ENCODE results near the gene KHDRBS1. TPM values are rescaled to one million over a fixed set of nuclear protein-coding genes. Genes with fewer than 3 reads are reported as not detected.

Gene KHDRBS1
- total RNA-seq, 1 experiment from 2014 or later, result 161 TPM

DNA sequence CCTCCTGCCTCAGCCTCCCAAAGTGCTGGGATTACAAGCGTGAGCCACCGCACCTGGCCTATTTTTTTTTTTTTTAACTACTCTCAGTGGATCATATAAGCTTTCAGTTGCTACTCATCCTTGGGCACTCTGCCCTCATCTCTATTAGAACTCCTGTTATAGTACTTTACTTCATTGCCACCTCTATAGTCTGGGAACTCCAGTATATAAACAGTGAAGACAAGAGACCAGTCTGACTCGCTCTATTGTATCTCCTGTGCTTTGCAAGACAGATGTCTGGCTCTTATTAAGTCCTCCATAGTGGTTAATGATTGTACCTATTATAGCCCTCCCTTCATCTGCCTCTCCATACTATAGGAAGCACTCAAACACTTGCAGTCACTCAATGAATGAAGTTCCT is 15.1 kb downstream of the KHDRBS1 start:
- CTCF ChIA-PET, result interaction anchor here (0.7 kb wide), 1 partner anchor 71 kb away, joined by 3 read pairs; no protein-coding TSS in a partner anchor

DNA sequence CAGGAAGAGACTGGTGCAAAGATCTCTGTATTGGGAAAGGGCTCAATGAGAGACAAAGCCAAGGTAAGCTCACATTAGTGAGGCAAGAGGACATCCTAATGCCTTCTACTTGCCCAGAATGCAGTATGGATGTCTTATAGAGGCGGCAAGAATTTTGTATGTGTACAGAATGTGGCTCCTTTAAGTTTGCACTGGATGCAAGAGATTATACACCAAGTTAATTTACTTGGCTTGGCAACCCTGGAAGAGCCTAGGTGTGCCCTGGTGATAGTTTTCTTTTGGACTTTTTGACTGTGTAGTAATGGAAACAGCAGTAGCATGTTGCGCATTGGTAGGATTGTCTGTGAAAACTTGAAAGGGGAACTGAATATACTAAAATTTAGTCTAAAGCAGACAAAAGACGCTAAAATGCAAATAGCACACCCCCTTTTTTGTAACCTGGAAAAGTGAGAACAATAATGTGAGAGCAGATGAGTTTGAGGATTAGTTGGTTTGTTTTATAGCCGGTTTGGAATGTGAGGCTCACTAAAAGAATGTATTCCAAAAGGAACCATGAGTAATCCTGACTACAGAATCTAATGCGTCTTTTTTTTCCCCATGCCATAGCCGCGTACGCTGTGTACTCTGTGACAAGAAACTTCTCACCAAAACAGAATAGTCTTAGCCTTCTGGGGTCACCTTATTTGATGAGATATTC is 18.1 kb downstream of the KHDRBS1 start:
- Histone ChIP-seq H3F3A (ENCODE audit: insufficient read depth, low read depth) (peaks cover 35% of the 10 kb centered on the region; the same call in 1 of the 2 replicates), H3K4me2 (no peak overlapping the region), H3K36me3 (ENCODE audit: low read depth) (peaks cover 50% of the 10 kb centered on the region), H3K4me3 (no peak overlapping the region), H4K20me1 (ENCODE audit: insufficient read depth) (peaks cover 96% of the 10 kb centered on the region), H3K27ac (no peak overlapping the region), H3K27me3 (ENCODE audit: insufficient read depth, low read depth) (no peaks in the 10 kb centered on the region), H3K9me3 (ENCODE audit: insufficient read depth, low read depth) (no peaks in the 10 kb centered on the region), H2AFZ (no peak overlapping the region), H3K79me2 (ENCODE audit: low read depth) (peaks cover 96% of the 10 kb centered on the region), H3K4me1 (replicated peaks; ENCODE audit: insufficient read depth) (no peaks in the 10 kb centered on the region), H3K9me2 (ENCODE audit: insufficient read depth) (no peaks in the 10 kb centered on the region)
- no TSS peak for BruUV-seq (replicated peaks)
- ChIA-PET POLR2A (ENCODE audit: unreplicated experiment) (no interaction called here), CTCF (no interaction called here)
- intact Hi-C loops (cut with micrococcal nuclease; ENCODE audit: unreplicated experiment), result no loop called here
- peak in 1 of 2 experiments; percentile 17 for DNase-seq
- TF ChIP-seq, protein P1, sequence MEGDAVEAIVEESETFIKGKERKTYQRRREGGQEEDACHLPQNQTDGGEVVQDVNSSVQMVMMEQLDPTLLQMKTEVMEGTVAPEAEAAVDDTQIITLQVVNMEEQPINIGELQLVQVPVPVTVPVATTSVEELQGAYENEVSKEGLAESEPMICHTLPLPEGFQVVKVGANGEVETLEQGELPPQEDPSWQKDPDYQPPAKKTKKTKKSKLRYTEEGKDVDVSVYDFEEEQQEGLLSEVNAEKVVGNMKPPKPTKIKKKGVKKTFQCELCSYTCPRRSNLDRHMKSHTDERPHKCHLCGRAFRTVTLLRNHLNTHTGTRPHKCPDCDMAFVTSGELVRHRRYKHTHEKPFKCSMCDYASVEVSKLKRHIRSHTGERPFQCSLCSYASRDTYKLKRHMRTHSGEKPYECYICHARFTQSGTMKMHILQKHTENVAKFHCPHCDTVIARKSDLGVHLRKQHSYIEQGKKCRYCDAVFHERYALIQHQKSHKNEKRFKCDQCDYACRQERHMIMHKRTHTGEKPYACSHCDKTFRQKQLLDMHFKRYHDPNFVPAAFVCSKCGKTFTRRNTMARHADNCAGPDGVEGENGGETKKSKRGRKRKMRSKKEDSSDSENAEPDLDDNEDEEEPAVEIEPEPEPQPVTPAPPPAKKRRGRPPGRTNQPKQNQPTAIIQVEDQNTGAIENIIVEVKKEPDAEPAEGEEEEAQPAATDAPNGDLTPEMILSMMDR (conservative IDR thresholded peaks at IDR 0.05), result no peak
- TF ChIP-seq EZH2 (IDR thresholded peaks at IDR 0.05; ENCODE audit: low read depth), result no peak

More for the DNA sequence above, 15.1 kb downstream of the KHDRBS1 start:
- Histone ChIP-seq H3K9me2 (ENCODE audit: insufficient read depth) (no peaks in the 10 kb centered on the region), H3K4me1 (replicated peaks; ENCODE audit: insufficient read depth) (no peaks in the 10 kb centered on the region), H3K27me3 (ENCODE audit: insufficient read depth, low read depth) (no peaks in the 10 kb centered on the region), H3K27ac (no peak overlapping the region), H3K4me2 (no peak overlapping the region), H3F3A (ENCODE audit: insufficient read depth, low read depth) (peaks cover 36% of the 10 kb centered on the region; the same call in 1 of the 2 replicates), H3K9me3 (ENCODE audit: insufficient read depth, low read depth) (no peaks in the 10 kb centered on the region), H4K20me1 (ENCODE audit: insufficient read depth) (peaks cover 89% of the 10 kb centered on the region), H2AFZ (no peak overlapping the region), H3K4me3 (no peak overlapping the region), H3K36me3 (ENCODE audit: low read depth) (peaks cover 41% of the 10 kb centered on the region), H3K79me2 (ENCODE audit: low read depth) (peaks cover 96% of the 10 kb centered on the region)
- BruUV-seq (replicated peaks), result no TSS peak
- DNase-seq, result no peak
- POLR2A ChIA-PET (ENCODE audit: unreplicated experiment), result no interaction called here
- TF ChIP-seq, protein P1 (conservative IDR thresholded peaks at IDR 0.05), result no peak
- no peak for TF ChIP-seq EZH2 (IDR thresholded peaks at IDR 0.05; ENCODE audit: low read depth)
- intact Hi-C loops (cut with micrococcal nuclease; ENCODE audit: unreplicated experiment), result no loop called here

DNA sequence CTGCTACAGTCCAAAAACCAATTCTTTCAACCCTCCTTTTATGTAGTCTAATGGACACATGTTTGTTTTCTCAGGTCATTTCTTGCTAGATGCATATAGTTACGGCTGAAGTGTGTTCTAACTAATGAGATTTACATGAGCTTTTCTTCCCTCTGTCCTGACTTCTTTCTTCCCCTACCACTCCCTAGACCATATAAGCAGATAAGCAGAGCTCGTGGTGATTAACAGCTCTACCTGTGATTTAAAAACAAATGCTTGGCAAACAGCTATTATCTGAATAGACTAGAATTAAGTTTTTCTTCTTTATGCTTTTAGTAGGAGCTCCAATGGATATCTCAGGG is 18.6 kb downstream of the KHDRBS1 start:
- Histone ChIP-seq H3F3A (ENCODE audit: insufficient read depth, low read depth) (peaks cover 37% of the 10 kb centered on the region; the same call in 1 of the 2 replicates), H3K9me3 (ENCODE audit: insufficient read depth, low read depth) (no peaks in the 10 kb centered on the region), H2AFZ (no peak overlapping the region), H3K27me3 (ENCODE audit: insufficient read depth, low read depth) (no peaks in the 10 kb centered on the region), H3K9me2 (ENCODE audit: insufficient read depth) (no peaks in the 10 kb centered on the region), H3K27ac (no peak overlapping the region), H3K4me1 (replicated peaks; ENCODE audit: insufficient read depth) (no peaks in the 10 kb centered on the region), H3K4me2 (no peak overlapping the region), H3K36me3 (ENCODE audit: low read depth) (peaks cover 53% of the 10 kb centered on the region), H3K79me2 (ENCODE audit: low read depth) (peaks cover 94% of the 10 kb centered on the region), H4K20me1 (ENCODE audit: insufficient read depth) (peaks cover 94% of the 10 kb centered on the region), H3K4me3 (no peak overlapping the region)
- no TSS peak for BruUV-seq (replicated peaks)
- intact Hi-C loops (cut with micrococcal nuclease; ENCODE audit: unreplicated experiment), result no loop called here
- no peak for DNase-seq
- TF ChIP-seq, protein P1 (conservative IDR thresholded peaks at IDR 0.05), result no peak
- TF ChIP-seq EZH2 (IDR thresholded peaks at IDR 0.05; ENCODE audit: low read depth), result no peak
- CTCF ChIA-PET, result no interaction called here
- POLR2A ChIA-PET (ENCODE audit: unreplicated experiment), result no interaction called here

Measured in PC-9 (cell line).